ENCODE results near the gene CPAMD8. TPM values are rescaled to one million over a fixed set of nuclear protein-coding genes. Genes with fewer than 3 reads are reported as not detected.
A peak's percentile ranks its signal among the peaks of the same experiment; 100 is the strongest.

Gene CPAMD8
- total RNA-seq, 1 donor, result 0.36 TPM

DNA sequence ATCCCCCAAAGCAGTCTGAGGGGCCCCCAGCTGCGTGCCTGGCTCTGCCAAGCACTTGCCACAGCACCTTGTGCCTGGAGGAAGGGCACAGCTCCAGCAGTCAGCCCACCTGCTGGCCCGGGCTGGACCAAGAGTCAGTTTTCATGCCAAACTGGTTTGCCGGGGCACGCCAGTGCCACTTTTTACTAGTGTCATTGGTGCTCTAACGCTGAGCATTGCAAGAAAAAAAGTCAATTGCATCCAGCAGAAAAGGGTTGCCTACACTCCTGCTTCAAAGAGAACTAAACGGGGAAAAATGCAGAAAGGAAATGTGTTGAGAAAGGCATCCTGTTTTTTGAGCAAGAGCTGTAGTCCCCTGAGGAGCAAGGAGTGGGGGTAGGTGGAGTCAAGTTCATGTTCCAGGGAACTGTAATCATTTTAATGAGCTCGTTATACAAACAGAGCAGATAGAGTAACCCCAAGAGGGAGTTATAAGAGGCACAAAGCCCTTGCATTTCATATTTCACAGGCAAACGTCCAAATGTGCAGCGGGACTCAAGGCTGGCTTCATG is 69.4 kb downstream of the CPAMD8 start:
- Histone ChIP-seq H3K36me3 (ENCODE audit: insufficient read depth, low read length) (no peaks in the 10 kb centered on the region), H3K4me1 (ENCODE audit: insufficient read depth, low read length) (peaks cover 7% of the 10 kb centered on the region), H3K79me2 (ENCODE audit: insufficient read depth, low read length) (no peaks in the 10 kb centered on the region), H3K4me3 (ENCODE audit: insufficient read depth, low read length) (no peak overlapping the region), H2AFZ (ENCODE audit: low read length) (no peak overlapping the region), H4K20me1 (ENCODE audit: insufficient read depth, low read length) (no peaks in the 10 kb centered on the region), H3K27me3 (ENCODE audit: insufficient read depth, low read length) (no peaks in the 10 kb centered on the region), H3K9me3 (ENCODE audit: low read depth, low read length) (no peaks in the 10 kb centered on the region), H3K27ac (ENCODE audit: low read depth, low read length) (no peak overlapping the region), H3K4me2 (ENCODE audit: insufficient read depth, low read length) (no peak overlapping the region)
- DNase-seq (ENCODE audit: insufficient read length, low spot score, missing footprints), result no peak
- no peak for TF ChIP-seq CTCF (IDR thresholded peaks at IDR 0.05; ENCODE audit: extremely low read depth, low read depth, low read length)

DNA sequence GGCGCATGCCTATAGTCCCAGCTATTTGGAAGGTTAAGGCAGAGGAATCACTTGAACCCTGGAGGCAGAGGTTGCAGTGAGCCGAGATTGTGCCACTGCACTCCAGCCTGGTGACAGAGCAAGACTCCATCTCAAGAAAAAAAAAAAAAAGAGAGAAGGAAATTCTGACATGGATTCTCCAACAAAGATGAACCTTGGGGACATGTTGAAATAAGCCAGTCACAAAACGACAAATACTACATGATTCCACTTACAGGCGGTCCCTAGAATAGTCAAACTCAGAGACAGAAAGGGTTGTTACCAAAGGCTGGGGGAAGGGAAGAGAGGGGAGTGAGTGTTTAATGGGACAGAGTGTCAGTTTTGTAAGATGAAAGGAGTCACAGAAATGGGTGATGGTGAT is 71.4 kb downstream of the CPAMD8 start:
- Histone ChIP-seq H4K20me1 (ENCODE audit: insufficient read depth, low read length) (no peaks in the 10 kb centered on the region), H3K4me3 (ENCODE audit: insufficient read depth, low read length) (no peak overlapping the region), H3K4me1 (ENCODE audit: insufficient read depth, low read length) (peaks cover 7% of the 10 kb centered on the region), H2AFZ (ENCODE audit: low read length) (no peak overlapping the region), H3K27me3 (ENCODE audit: insufficient read depth, low read length) (no peaks in the 10 kb centered on the region), H3K4me2 (ENCODE audit: insufficient read depth, low read length) (no peak overlapping the region), H3K36me3 (ENCODE audit: insufficient read depth, low read length) (no peaks in the 10 kb centered on the region), H3K27ac (ENCODE audit: low read depth, low read length) (no peak overlapping the region), H3K9me3 (ENCODE audit: low read depth, low read length) (no peaks in the 10 kb centered on the region), H3K79me2 (ENCODE audit: insufficient read depth, low read length) (no peaks in the 10 kb centered on the region)
- DNase-seq (ENCODE audit: insufficient read length, low spot score, missing footprints), result no peak
- no peak for TF ChIP-seq CTCF (IDR thresholded peaks at IDR 0.05; ENCODE audit: extremely low read depth, low read depth, low read length)

DNA sequence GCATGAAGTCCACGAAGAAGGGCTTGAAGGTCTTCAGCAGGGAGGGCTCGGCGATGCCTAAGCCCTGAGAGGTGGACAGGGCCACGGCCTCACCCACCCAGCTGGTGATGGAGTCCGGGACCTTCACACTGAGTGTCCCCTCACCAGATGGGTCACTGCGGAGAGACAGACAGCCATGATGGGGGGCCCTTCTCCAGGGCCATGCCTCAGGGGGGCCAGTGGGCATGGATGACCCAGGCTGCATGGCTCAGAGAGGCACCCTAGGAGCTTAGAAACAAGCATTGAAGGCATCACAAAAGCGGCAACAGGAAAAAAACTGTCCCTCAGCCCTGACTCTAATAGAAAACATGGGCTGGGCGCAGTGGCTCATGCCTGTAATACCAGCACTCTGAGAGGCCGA is 74.6 kb downstream of the CPAMD8 start:
- Histone ChIP-seq H3K4me1 (ENCODE audit: insufficient read depth, low read length) (peaks cover 2% of the 10 kb centered on the region), H3K27ac (ENCODE audit: low read depth, low read length) (no peak overlapping the region), H3K27me3 (ENCODE audit: insufficient read depth, low read length) (no peaks in the 10 kb centered on the region), H3K9me3 (ENCODE audit: low read depth, low read length) (no peaks in the 10 kb centered on the region), H3K36me3 (ENCODE audit: insufficient read depth, low read length) (no peaks in the 10 kb centered on the region), H3K4me2 (ENCODE audit: insufficient read depth, low read length) (no peak overlapping the region), H2AFZ (ENCODE audit: low read length) (no peak overlapping the region), H3K79me2 (ENCODE audit: insufficient read depth, low read length) (no peaks in the 10 kb centered on the region), H4K20me1 (ENCODE audit: insufficient read depth, low read length) (no peaks in the 10 kb centered on the region), H3K4me3 (ENCODE audit: insufficient read depth, low read length) (no peak overlapping the region)
- DNase-seq (ENCODE audit: insufficient read length, low spot score, missing footprints), result no peak
- no peak for TF ChIP-seq CTCF (IDR thresholded peaks at IDR 0.05; ENCODE audit: extremely low read depth, low read depth, low read length)

GRCh38 chr19:16951529-16951928 is 75.1 kb downstream of the CPAMD8 start:
- H2AFZ ChIP-seq (ENCODE audit: low read length), result no peak overlapping the region
- no peaks in the 10 kb centered on the region for H3K4me1 ChIP-seq (ENCODE audit: insufficient read depth, low read length)
- peak; percentile 62 for DNase-seq (ENCODE audit: insufficient read length, low spot score, missing footprints)
- no peak overlapping the region for H3K4me3 ChIP-seq (ENCODE audit: insufficient read depth, low read length)
- no peaks in the 10 kb centered on the region for H3K36me3 ChIP-seq (ENCODE audit: insufficient read depth, low read length)
- no peaks in the 10 kb centered on the region for H3K9me3 ChIP-seq (ENCODE audit: low read depth, low read length)
- no peak for TF ChIP-seq CTCF (IDR thresholded peaks at IDR 0.05; ENCODE audit: extremely low read depth, low read depth, low read length)
- H3K27me3 ChIP-seq (ENCODE audit: insufficient read depth, low read length), result no peaks in the 10 kb centered on the region
- no peak overlapping the region for H3K4me2 ChIP-seq (ENCODE audit: insufficient read depth, low read length)
- H3K27ac ChIP-seq (ENCODE audit: low read depth, low read length), result no peak overlapping the region
- H4K20me1 ChIP-seq (ENCODE audit: insufficient read depth, low read length), result no peaks in the 10 kb centered on the region
- H3K79me2 ChIP-seq (ENCODE audit: insufficient read depth, low read length), result no peaks in the 10 kb centered on the region
